GM21723 (cell line): ENCODE results near the gene CHIT1.

ENCODE experiments used
- ATAC-seq: cut with Tn5 transposase; IDR thresholded peaks from one replicate; pipeline ENCODE4 v1.9.1; 2021; ENCODE audit warnings: mild to moderate bottlenecking, moderate library complexity; ENCODE audit not compliant: unreplicated experiment

Gene CHIT1

GRCh38 chr1:203189951-203190352 lies 39.5 kb downstream of the CHIT1 start:
- ATAC-seq = no peak

GRCh38 chr1:203188686-203189232 lies 40.7 kb downstream of the CHIT1 start:
- no peak for ATAC-seq

GRCh38 chr1:203187689-203188264 lies 41.7 kb downstream of the CHIT1 start:
- no peak for ATAC-seq

- ATAC-seq = no peak
Measured at GRCh38 chr1:203187304-203187685, 42.2 kb downstream of the CHIT1 start.

DNA sequence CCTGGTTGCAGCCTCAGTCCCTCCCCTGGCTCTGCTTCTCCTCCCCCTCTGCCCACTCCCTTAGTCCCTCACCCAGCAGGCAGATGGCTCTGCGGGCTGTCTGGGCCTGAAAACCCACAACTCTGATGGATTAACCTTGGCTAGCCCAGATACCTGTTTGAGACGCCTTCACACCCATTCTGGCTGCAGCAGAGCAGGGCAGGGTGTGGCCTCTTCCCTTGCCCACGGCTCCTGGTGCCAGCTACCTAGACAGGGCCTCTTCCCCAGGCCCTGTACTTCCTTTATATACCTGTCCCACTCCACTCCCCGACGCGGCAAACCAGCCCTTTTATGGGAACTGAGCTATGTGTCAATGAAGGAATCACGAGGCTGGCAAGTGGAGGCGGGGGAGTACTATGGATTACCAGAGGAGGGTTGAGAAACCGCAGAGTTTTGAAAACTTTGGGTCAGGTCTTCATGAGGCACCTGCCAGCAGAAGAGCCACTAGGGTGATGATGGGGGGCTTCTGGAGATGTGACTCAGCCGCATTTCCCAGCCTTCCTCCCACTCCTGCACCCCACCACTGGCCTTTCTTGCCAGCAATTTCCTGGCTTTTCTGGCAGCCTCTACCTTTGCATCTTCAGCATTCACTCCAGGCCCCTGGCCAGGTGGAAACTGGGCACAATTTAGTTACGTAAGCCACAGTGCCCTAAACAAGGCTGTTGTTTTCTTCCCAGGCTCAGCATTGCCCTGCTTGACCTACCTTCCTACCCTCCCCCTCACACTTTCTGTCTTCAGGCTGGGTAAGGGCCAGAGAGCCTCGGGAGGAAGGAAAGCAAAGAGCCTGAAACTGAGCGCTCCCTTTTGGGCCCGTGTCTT lies 42.8 kb downstream of the CHIT1 start, which contains the start of gene CHI3L1:
CHI3L1 (minus strand) TSS at position 259 of the 858 bp plus-strand sequence; CDS start at position 178, 81 bp downstream.
- ATAC-seq = no peak

GRCh38 chr1:203186091-203186445 lies 43.4 kb downstream of the CHIT1 start:
- no peak for ATAC-seq

GRCh38 chr1:203185585-203185984 lies 43.9 kb downstream of the CHIT1 start:
- no peak for ATAC-seq

- no peak for ATAC-seq
Measured at GRCh38 chr1:203185061-203185461, 44.4 kb downstream of the CHIT1 start.

GRCh38 chr1:203184467-203184866 lies 45.0 kb downstream of the CHIT1 start:
- no peak for ATAC-seq

DNA sequence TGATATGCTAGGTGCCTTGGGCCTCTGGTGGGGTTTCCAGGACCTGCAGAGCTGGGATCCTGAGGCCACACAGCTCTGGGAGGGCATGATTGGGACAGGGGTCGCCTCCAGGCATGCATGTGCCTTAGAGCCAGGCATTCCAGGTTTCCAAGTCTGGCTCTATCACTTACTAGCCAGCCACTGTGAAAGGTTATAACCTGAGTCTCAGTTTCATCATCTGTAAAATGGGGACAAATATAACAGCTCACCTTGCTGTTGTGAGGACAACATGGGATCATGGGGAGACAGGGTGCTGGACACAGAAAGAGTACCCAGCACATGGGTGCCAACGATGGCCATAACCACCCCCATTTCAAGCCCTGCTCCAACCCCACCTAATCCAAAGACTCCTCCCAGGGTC lies 45.6 kb downstream of the CHIT1 start:
- ATAC-seq = no peak

DNA sequence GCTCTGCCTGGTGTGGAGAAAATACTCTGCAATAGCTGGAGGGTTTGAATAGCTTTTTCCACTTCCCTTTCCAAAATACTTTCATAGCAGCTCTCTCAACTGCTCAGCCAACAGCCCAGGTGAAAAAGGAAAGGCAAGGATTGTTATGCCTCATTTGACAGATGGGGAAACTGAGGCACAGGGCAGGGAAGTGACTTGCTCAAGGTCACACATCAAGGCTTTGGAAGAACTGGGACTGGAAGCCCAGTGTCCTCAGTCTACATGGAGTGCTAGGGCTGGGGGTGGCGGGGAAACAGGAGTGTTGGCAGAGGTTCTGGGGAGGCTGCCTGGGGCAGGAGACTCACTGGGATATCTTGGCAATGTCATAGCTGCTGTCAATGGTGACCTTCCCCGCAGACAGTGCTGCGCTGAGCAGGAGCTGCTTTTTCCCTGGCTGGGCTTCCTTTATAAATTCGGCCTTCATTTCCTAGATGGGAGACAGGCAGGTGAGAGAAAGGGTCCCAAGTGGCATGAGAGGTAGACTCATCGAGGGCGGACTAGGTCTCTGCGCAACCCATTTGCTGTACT lies 47.0 kb downstream of the CHIT1 start:
- ATAC-seq = no peak

GRCh38 chr1:203181586-203182386 lies 47.7 kb downstream of the CHIT1 start:
- no peak for ATAC-seq

GRCh38 chr1:203180611-203181330 lies 48.7 kb downstream of the CHIT1 start:
- no peak for ATAC-seq

DNA sequence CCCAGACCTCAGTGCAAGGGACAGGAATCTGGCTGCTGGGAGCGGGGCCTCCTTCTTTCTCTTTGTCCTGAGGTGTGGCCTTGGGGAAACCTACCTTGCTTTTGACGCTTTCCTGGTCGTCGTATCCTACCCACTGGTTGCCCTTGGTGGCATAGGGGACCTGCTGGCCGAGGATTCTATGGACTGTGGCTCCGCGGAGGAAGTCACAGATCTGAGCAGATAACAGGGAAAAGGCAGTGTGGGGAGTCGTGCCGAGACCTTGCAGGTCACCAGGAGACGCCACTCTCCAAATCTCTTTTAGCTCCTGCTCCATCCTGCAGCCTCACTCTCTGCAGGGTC lies 49.8 kb downstream of the CHIT1 start:
- ATAC-seq = no peak

GRCh38 chr1:203178821-203179666 lies 50.4 kb downstream of the CHIT1 start:
- no peak for ATAC-seq

DNA sequence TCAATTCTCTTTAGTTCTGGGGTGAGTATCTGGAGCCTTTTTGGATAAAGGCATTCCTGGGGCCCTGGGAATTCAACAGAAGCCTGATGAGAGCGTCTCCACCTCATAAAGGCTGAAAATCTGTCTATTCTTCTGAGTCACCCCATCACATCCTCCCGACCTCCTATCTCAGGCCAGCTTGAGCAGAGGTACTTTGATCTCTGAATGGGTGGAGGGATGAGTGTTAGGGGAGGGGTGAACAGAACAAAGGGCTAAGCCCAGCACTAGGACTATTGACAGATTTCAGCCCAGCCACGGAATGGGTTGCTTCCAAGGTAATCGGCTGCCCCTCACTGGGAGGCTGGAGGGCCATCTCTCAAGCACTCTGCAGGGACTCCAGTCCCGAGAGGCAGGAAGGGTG lies 51.4 kb downstream of the CHIT1 start:
- no peak for ATAC-seq

DNA sequence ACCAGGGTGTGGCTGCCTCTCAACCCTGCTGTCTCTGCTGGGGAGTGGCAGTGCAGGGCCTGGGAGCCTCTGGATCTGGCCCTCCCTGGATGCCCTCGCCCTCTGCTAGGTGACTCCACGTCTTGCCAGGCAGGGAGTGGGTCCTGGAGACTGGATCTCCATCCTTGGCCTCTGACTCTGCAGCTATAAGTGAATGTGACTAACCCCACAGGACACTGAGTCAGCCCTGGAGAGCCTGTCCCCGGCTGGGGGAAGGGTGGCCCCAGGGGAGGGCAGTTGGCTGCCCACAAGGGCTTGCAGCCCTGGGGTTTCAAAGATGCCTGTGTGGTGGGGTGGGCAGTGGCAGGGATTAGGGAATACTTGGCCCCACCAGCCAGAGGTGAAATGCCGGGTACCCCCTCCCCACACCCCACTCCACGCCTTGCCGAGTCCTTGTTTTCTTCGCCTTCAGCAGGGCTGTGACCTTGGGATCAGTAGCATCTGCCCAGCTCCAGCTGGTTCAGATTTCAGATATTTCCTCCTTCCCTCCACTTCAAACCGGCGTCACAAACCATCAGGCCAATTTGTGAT lies 51.9 kb downstream of the CHIT1 start:
- ATAC-seq = no peak

DNA sequence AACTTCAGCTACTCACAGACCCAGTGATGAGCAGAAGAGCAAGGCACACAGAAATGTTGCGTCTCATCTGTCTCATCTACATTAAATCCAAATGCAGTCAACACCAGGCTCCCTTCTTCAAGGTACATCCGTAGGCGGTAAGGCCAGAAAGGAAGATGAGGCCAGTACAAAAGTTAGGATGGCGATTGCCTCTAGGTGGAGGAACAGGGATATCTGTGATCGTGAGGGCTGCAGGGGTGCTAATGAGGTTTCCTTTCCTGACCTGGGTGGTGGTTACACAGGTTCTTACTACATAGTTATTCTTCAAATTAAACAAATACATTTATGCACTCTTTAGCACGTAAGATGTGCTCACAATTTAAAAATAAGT lies 52.5 kb downstream of the CHIT1 start:
- ATAC-seq = no peak

GRCh38 chr1:203176273-203177035 lies 53.0 kb downstream of the CHIT1 start:
- ATAC-seq = no peak
